ENCODE data around the gene FRMD4B. TPM values are rescaled to one million over a fixed set of nuclear protein-coding genes. Genes with fewer than 3 reads are reported as not detected.

Gene FRMD4B
- total RNA-seq, 3 donors from 2014 or later (not counting 1 experiment from before 2014, with no cell fraction given) = 8.5 to 19.8 (median 9.4) TPM

GRCh38 chr3:69252631-69253030, 133.3 kb downstream of the FRMD4B start:
- Mint-ChIP-seq H3K36me3 (no peaks in the 10 kb centered on the region), H3K4me3 (no peak overlapping the region), H3K27me3 (ENCODE audit: low read depth in 2 of 2) (no peaks in the 10 kb centered on the region), H3K9me3 (no peaks in the 10 kb centered on the region), H3K4me1 (no peaks in the 10 kb centered on the region), H3K27ac (no peak overlapping the region)
- Histone ChIP-seq H3K4me3 (ENCODE audit: low read length) (no peak overlapping the region), H3K27ac (ENCODE audit: low read length) (no peak overlapping the region), H3K27me3 (ENCODE audit: control insufficient read depth, insufficient read depth, low read length) (no peaks in the 10 kb centered on the region), H3K9me3 (ENCODE audit: control insufficient read depth, insufficient read depth, low read length) (no peaks in the 10 kb centered on the region), H3K4me1 (ENCODE audit: control insufficient read depth, insufficient read depth, low read length) (no peaks in the 10 kb centered on the region), H3K36me3 (ENCODE audit: control insufficient read depth, insufficient read depth, low read length) (no peaks in the 10 kb centered on the region)
- TF ChIP-seq CTCF (IDR thresholded peaks at IDR 0.05) = no peak
- DNase-seq (no peak), ATAC-seq (no peak)
- WGBS (ENCODE audit: insufficient coverage) = 98% methylated on average over 4 of the region's 4 CpGs
- intact Hi-C loops (cut with micrococcal nuclease) = no loop called here

GRCh38 chr3:69252141-69252540, 133.7 kb downstream of the FRMD4B start:
- no peak overlapping the region for H3K4me3 ChIP-seq (ENCODE audit: low read length)
- DNase-seq (no peak), ATAC-seq (no peak)
- no peaks in the 10 kb centered on the region for H3K27me3 Mint-ChIP-seq (ENCODE audit: low read depth in 2 of 2)
- H3K4me1 Mint-ChIP-seq = no peaks in the 10 kb centered on the region
- no peaks in the 10 kb centered on the region for H3K27me3 ChIP-seq (ENCODE audit: control insufficient read depth, insufficient read depth, low read length)
- no peak for TF ChIP-seq CTCF (IDR thresholded peaks at IDR 0.05)
- H3K9me3 Mint-ChIP-seq = no peaks in the 10 kb centered on the region
- no peak overlapping the region for H3K4me3 Mint-ChIP-seq
- WGBS (ENCODE audit: insufficient coverage) = over 99% methylated on average over 4 of the region's 4 CpGs
- intact Hi-C loops (cut with micrococcal nuclease) = no loop called here
- no peak overlapping the region for H3K27ac ChIP-seq (ENCODE audit: low read length)
- H3K36me3 Mint-ChIP-seq = no peaks in the 10 kb centered on the region
- no peaks in the 10 kb centered on the region for H3K36me3 ChIP-seq (ENCODE audit: control insufficient read depth, insufficient read depth, low read length)
- H3K4me1 ChIP-seq (ENCODE audit: control insufficient read depth, insufficient read depth, low read length) = no peaks in the 10 kb centered on the region
- no peaks in the 10 kb centered on the region for H3K9me3 ChIP-seq (ENCODE audit: control insufficient read depth, insufficient read depth, low read length)
- no peak overlapping the region for H3K27ac Mint-ChIP-seq

GRCh38 chr3:69251078-69251805, 134.6 kb downstream of the FRMD4B start:
- H3K4me3 ChIP-seq (ENCODE audit: low read length) = no peak overlapping the region
- no peak for TF ChIP-seq CTCF (IDR thresholded peaks at IDR 0.05)
- 91% methylated on average over 5 of the region's 6 CpGs for WGBS (ENCODE audit: insufficient coverage)
- intact Hi-C loops (cut with micrococcal nuclease) = no loop called here
- DNase-seq (no peak), ATAC-seq (no peak)
- H3K27me3 Mint-ChIP-seq (ENCODE audit: low read depth in 2 of 2) = no peaks in the 10 kb centered on the region
- H3K36me3 ChIP-seq (ENCODE audit: control insufficient read depth, insufficient read depth, low read length) = no peaks in the 10 kb centered on the region
- no peaks in the 10 kb centered on the region for H3K4me1 Mint-ChIP-seq
- H3K4me1 ChIP-seq (ENCODE audit: control insufficient read depth, insufficient read depth, low read length) = no peaks in the 10 kb centered on the region
- no peaks in the 10 kb centered on the region for H3K9me3 Mint-ChIP-seq
- no peak overlapping the region for H3K27ac Mint-ChIP-seq
- no peaks in the 10 kb centered on the region for H3K27me3 ChIP-seq (ENCODE audit: control insufficient read depth, insufficient read depth, low read length)
- H3K4me3 Mint-ChIP-seq = no peak overlapping the region
- no peaks in the 10 kb centered on the region for H3K9me3 ChIP-seq (ENCODE audit: control insufficient read depth, insufficient read depth, low read length)
- H3K36me3 Mint-ChIP-seq = no peaks in the 10 kb centered on the region
- H3K27ac ChIP-seq (ENCODE audit: low read length) = no peak overlapping the region

- TF ChIP-seq CTCF (IDR thresholded peaks at IDR 0.05) = no peak
- Histone ChIP-seq H3K4me1 (ENCODE audit: control insufficient read depth, insufficient read depth, low read length) (no peaks in the 10 kb centered on the region), H3K4me3 (ENCODE audit: low read length) (no peak overlapping the region), H3K9me3 (ENCODE audit: control insufficient read depth, insufficient read depth, low read length) (no peaks in the 10 kb centered on the region), H3K27me3 (ENCODE audit: control insufficient read depth, insufficient read depth, low read length) (no peaks in the 10 kb centered on the region), H3K27ac (ENCODE audit: low read length) (no peak overlapping the region), H3K36me3 (ENCODE audit: control insufficient read depth, insufficient read depth, low read length) (no peaks in the 10 kb centered on the region)
- H3K4me1 Mint-ChIP-seq = no peaks in the 10 kb centered on the region
- H3K27ac Mint-ChIP-seq = peak overlapping the region in 1 of 2 donors; percentile 33
- ATAC-seq = peak in 1 of 3 donors; percentile 32
- intact Hi-C loops (cut with micrococcal nuclease) = no loop called here
- H3K9me3 Mint-ChIP-seq = no peaks in the 10 kb centered on the region
- WGBS (ENCODE audit: insufficient coverage) = 84% methylated on average over 7 of the region's 8 CpGs
- no peak overlapping the region for H3K4me3 Mint-ChIP-seq
- no peaks in the 10 kb centered on the region for H3K36me3 Mint-ChIP-seq
- peak in 1 of 2 donors; percentile 81 for DNase-seq
- H3K27me3 Mint-ChIP-seq (ENCODE audit: low read depth in 2 of 2) = no peaks in the 10 kb centered on the region
These were observed 135.9 kb downstream of the FRMD4B start for GRCh38 chr3:69250014-69250413.

Data from natural killer cell (primary cell).